Loucy (cell line): ENCODE measurements around the gene MCM8.

Source experiments
- H2AFZ ChIP-seq: fragments of 200-600 bp; sonication (generic); 2 replicates; pipeline ENCODE4 v1.6.0; 2016; ENCODE audit warnings: antibody characterized with exemption, mild to moderate bottlenecking, low read length, moderate library complexity
- H3F3A ChIP-seq: fragments of 200-600 bp; 2 replicates; pipeline ENCODE4 v1.6.0; 2016; ENCODE audit warnings: antibody characterized with exemption, low read depth, mild to moderate bottlenecking
- H3K27me3 ChIP-seq: fragments of 200-600 bp; sonication (generic); 2 replicates; pipeline ENCODE4 v1.6.1; 2014; ENCODE audit warnings: low read length, mild to moderate bottlenecking; ENCODE audit not compliant: insufficient read depth, poor library complexity, severe bottlenecking
- H3K36me3 ChIP-seq: fragments of 200-600 bp; sonication (generic); 2 replicates; pipeline ENCODE4 v1.6.1; 2016; ENCODE audit warnings: low read length; ENCODE audit not compliant: insufficient read depth
- H3K4me1 ChIP-seq: fragments of 200-600 bp; sonication (generic); 2 replicates; pipeline ENCODE4 v1.5.1; 2014; ENCODE audit warnings: low read length, mild to moderate bottlenecking; ENCODE audit not compliant: insufficient read depth, poor library complexity, severe bottlenecking
- H3K4me2 ChIP-seq: fragments of 200-600 bp; sonication (generic); 2 replicates; pipeline ENCODE4 v1.6.0; 2014; ENCODE audit warnings: antibody characterized with exemption, low read length, low read depth, mild to moderate bottlenecking; ENCODE audit not compliant: poor library complexity, severe bottlenecking
- H3K4me3 ChIP-seq: fragments of 200-600 bp; sonication (generic); 2 replicates; pipeline ENCODE4 v1.5.1; 2014; ENCODE audit warnings: low read length, mild to moderate bottlenecking, mixed read lengths; ENCODE audit not compliant: poor library complexity, severe bottlenecking
- H3K79me2 ChIP-seq: fragments of 200-600 bp; sonication (generic); 2 replicates; pipeline ENCODE4 v1.6.1; 2014; ENCODE audit warnings: low read length; ENCODE audit not compliant: insufficient read depth
- H3K9ac ChIP-seq: fragments of 200-600 bp; sonication (generic); 2 replicates; pipeline ENCODE4 v1.6.0; 2014; ENCODE audit warnings: mild to moderate bottlenecking, low read depth, low read length, moderate library complexity; ENCODE audit not compliant: poor library complexity, severe bottlenecking
- H3K9me2 ChIP-seq: fragments of 200-600 bp; sonication (generic); replicated peaks from 2 replicates; pipeline ENCODE4 v1.6.1; 2016; ENCODE audit warnings: low read depth, low read length, mixed read lengths
- H3K9me3 ChIP-seq: fragments of 200-600 bp; sonication (generic); 2 replicates; pipeline ENCODE4 v1.6.1; 2014; ENCODE audit warnings: mild to moderate bottlenecking, antibody characterized with exemption, low read length, low read depth; ENCODE audit not compliant: insufficient read depth
- H4K20me1 ChIP-seq: fragments of 200-600 bp; sonication (generic); 2 replicates; pipeline ENCODE4 v1.6.0; 2014; ENCODE audit warnings: antibody characterized with exemption, low read length, mild to moderate bottlenecking; ENCODE audit not compliant: insufficient read depth, poor library complexity, severe bottlenecking
- EZH2phosphoT487 ChIP-seq: fragments of 200-600 bp; IDR thresholded peaks from 2 replicates; pipeline ENCODE4 v1.6.1; 2018; ENCODE audit warnings: antibody characterized with exemption, mild to moderate bottlenecking, moderate library complexity, borderline replicate concordance
- TF ChIP-seq, protein P1 (sequence below): fragments of 200-600 bp; sonication (generic); conservative IDR thresholded peaks from 2 replicates; pipeline ENCODE4 v1.5.1; 2014; ENCODE audit warnings: mild to moderate bottlenecking, antibody characterized with exemption, low read length

Gene MCM8

GRCh38 chr20:5928836-5929715, 21.4 kb upstream of the MCM8 start:
- H3K27me3 ChIP-seq, result no peaks in the 10 kb centered on the region
- H3K4me3 ChIP-seq, result no peak overlapping the region
- no peak overlapping the region for H3K4me2 ChIP-seq
- H3K9me3 ChIP-seq, result no peaks in the 10 kb centered on the region
- TF ChIP-seq, protein P1, sequence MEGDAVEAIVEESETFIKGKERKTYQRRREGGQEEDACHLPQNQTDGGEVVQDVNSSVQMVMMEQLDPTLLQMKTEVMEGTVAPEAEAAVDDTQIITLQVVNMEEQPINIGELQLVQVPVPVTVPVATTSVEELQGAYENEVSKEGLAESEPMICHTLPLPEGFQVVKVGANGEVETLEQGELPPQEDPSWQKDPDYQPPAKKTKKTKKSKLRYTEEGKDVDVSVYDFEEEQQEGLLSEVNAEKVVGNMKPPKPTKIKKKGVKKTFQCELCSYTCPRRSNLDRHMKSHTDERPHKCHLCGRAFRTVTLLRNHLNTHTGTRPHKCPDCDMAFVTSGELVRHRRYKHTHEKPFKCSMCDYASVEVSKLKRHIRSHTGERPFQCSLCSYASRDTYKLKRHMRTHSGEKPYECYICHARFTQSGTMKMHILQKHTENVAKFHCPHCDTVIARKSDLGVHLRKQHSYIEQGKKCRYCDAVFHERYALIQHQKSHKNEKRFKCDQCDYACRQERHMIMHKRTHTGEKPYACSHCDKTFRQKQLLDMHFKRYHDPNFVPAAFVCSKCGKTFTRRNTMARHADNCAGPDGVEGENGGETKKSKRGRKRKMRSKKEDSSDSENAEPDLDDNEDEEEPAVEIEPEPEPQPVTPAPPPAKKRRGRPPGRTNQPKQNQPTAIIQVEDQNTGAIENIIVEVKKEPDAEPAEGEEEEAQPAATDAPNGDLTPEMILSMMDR, result no peak
- no peak for TF ChIP-seq EZH2phosphoT487
- no peaks in the 10 kb centered on the region for H4K20me1 ChIP-seq
- no peaks in the 10 kb centered on the region for H3K4me1 ChIP-seq
- no peaks in the 10 kb centered on the region for H3K36me3 ChIP-seq
- no peaks in the 10 kb centered on the region for H3K79me2 ChIP-seq
- H3F3A ChIP-seq, result no peaks in the 10 kb centered on the region
- H3K9me2 ChIP-seq, result no peaks in the 10 kb centered on the region
- no peak overlapping the region for H3K9ac ChIP-seq
- H2AFZ ChIP-seq, result no peak overlapping the region

DNA sequence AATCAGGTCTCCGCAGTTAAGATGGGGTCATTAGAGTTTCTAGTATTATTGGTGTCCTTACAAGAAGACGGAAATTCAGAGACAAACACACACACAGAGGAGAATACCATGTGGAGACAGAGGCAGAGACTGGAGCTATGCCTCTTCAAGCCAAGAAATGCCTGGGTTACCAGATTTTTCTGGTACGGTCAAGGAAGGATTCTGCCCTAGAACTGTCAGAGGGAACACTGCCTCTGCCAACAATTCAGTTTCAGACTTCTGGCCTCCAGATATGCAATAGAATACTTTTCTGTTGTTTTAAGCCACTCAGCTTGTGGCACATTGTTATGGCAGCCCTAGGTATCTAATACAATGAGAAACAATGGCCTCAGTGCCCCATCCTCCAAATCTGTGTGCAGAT, 19.0 kb upstream of the MCM8 start:
- Histone ChIP-seq H3K9ac (no peak overlapping the region), H3K36me3 (no peaks in the 10 kb centered on the region)

GRCh38 chr20:5932796-5933195, 17.7 kb upstream of the MCM8 start:
- Histone ChIP-seq H3F3A (no peaks in the 10 kb centered on the region), H3K9me3 (no peaks in the 10 kb centered on the region), H3K79me2 (no peaks in the 10 kb centered on the region), H4K20me1 (no peaks in the 10 kb centered on the region), H3K4me1 (no peaks in the 10 kb centered on the region), H3K9me2 (no peaks in the 10 kb centered on the region), H3K4me2 (no peak overlapping the region), H3K27me3 (no peaks in the 10 kb centered on the region), H3K9ac (no peak overlapping the region), H2AFZ (no peak overlapping the region), H3K4me3 (no peak overlapping the region), H3K36me3 (0 out of 2 replicates have a peak, but pooled peaks cover 3% of the 10 kb centered on the region)
- no peak for TF ChIP-seq EZH2phosphoT487
- TF ChIP-seq, protein P1, result no peak

More for the DNA sequence above, 19.0 kb upstream of the MCM8 start:
- TF ChIP-seq, protein P1, result no peak
- no peak for TF ChIP-seq EZH2phosphoT487
- H2AFZ ChIP-seq, result no peak overlapping the region
- H3K9me2 ChIP-seq, result no peaks in the 10 kb centered on the region
- no peaks in the 10 kb centered on the region for H3F3A ChIP-seq
- H4K20me1 ChIP-seq, result no peaks in the 10 kb centered on the region
- H3K9me3 ChIP-seq, result no peaks in the 10 kb centered on the region
- H3K4me2 ChIP-seq, result no peak overlapping the region
- no peaks in the 10 kb centered on the region for H3K4me1 ChIP-seq
- no peak overlapping the region for H3K4me3 ChIP-seq
- H3K79me2 ChIP-seq, result no peaks in the 10 kb centered on the region
- H3K27me3 ChIP-seq, result no peaks in the 10 kb centered on the region
